ENCODE measurements around the gene TAF1B.

DNA sequence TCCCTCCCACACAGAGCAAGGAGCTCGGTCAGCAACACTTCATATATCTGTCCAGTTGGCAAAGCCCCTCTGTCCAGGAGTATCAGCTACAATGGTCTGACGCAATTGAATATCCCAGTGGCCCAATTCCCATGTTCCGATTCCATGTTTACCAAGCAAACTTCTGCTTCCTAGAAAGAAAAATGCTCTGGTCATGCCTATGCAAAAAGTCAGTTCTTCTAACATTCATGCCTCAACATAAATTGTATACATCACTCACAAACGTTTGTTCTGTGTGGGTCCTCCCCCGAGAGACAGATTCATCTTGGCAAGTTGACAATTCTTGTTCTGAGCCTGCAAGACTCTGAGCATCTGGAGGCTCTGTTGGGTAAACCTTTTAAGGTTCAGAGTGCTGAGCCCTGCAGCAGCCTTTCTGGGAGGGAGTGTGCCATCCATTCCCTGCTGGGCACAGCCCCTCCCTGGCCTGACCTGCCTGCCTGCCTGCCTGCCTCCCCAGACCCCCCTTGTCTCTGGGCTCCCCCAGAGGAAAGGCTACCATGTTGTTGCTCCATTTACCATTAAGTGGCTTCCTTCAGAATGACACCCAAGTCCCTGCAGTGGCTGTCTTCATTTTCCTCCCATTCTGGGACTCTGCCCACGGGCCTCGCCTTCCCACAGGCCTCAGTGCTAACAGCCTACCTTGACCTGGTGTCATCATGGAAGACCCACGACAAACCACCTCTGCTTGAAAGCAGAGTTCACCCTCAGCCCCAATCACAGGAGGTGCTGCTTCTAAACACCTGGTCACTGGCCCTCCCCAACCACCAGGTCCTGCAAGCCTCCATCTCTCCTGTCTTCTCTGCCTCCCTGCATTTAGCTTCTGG lies 37.6 kb upstream of the TAF1B start:
- TF ChIP-seq, protein P1, sequence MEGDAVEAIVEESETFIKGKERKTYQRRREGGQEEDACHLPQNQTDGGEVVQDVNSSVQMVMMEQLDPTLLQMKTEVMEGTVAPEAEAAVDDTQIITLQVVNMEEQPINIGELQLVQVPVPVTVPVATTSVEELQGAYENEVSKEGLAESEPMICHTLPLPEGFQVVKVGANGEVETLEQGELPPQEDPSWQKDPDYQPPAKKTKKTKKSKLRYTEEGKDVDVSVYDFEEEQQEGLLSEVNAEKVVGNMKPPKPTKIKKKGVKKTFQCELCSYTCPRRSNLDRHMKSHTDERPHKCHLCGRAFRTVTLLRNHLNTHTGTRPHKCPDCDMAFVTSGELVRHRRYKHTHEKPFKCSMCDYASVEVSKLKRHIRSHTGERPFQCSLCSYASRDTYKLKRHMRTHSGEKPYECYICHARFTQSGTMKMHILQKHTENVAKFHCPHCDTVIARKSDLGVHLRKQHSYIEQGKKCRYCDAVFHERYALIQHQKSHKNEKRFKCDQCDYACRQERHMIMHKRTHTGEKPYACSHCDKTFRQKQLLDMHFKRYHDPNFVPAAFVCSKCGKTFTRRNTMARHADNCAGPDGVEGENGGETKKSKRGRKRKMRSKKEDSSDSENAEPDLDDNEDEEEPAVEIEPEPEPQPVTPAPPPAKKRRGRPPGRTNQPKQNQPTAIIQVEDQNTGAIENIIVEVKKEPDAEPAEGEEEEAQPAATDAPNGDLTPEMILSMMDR (IDR thresholded peaks at IDR 0.05; ENCODE audit: low read length), result no peak
- no peak for TF ChIP-seq EZH2 (IDR thresholded peaks at IDR 0.05; ENCODE audit: borderline replicate concordance, low read length)

Measured in OCI-LY1 (cell line).